Activated T-cell treated with anti-CD3 and anti-CD28 coated beads, Interleukin-2, amount 50 U/mL, for 72 hours (primary cell): Measurements from ENCODE around the gene WBP11. TPM values are rescaled to one million over a fixed set of nuclear protein-coding genes. Genes with fewer than 3 reads are reported as not detected.

ENCODE experiments used
- ATAC-seq, 2 donors: fragments of 150-1000 bp; cut with Tn5 transposase; replicated peaks in 1 of 2; 2 replicates each; pipeline ENCODE4 v1.10.0; 2021; ENCODE audit warnings: moderate library complexity in 2 of 2, mild to moderate bottlenecking in 1 of 2
- DNase-seq, 2 donors: peaks; one replicate each; pipeline ENCODE4 v3.0.0; 2021 to 2022; ENCODE audit warnings: mixed read lengths in 1 of 2
- H3K27ac Mint-ChIP-seq: one replicate; pipeline ENCODE4 v1.8.0; 2022; ENCODE audit warnings: mild to moderate bottlenecking, moderate library complexity, mixed read lengths
- H3K27me3 Mint-ChIP-seq: one replicate; pipeline ENCODE4 v1.8.0; 2022; ENCODE audit warnings: low read depth, mixed read lengths
- H3K36me3 Mint-ChIP-seq, 2 donors: one replicate each; pipeline ENCODE4 v1.8.0; 2022; ENCODE audit warnings: mixed read lengths in 2 of 2, mild to moderate bottlenecking in 1 of 2; ENCODE audit not compliant: insufficient read depth in 2 of 2
- H3K4me1 Mint-ChIP-seq: one replicate; pipeline ENCODE4 v1.8.0; 2022; ENCODE audit warnings: low read depth, mixed read lengths
- H3K4me3 Mint-ChIP-seq, 2 donors: one replicate each; pipeline ENCODE4 v1.8.0; 2022; ENCODE audit warnings: mild to moderate bottlenecking in 2 of 2, mixed read lengths in 2 of 2, moderate library complexity in 2 of 2
- H3K9me3 Mint-ChIP-seq, 2 donors: one replicate each; pipeline ENCODE4 v1.8.0; 2022; ENCODE audit warnings: mixed read lengths in 2 of 2
- total RNA-seq, 2 donors: library from RNA; stranded (reverse); gene quantifications; one replicate each; pipeline ENCODE4 v1.2.3, GENCODE V29; 2022

The WBP11 gene
- total RNA-seq, 2 donors from 2014 or later = 104 to 111 TPM

- no peak overlapping the region for H3K4me3 Mint-ChIP-seq
- peaks cover 5% of the 10 kb centered on the region for H3K4me1 Mint-ChIP-seq
- H3K27ac Mint-ChIP-seq = no peak overlapping the region
- no peaks in the 10 kb centered on the region for H3K9me3 Mint-ChIP-seq
- peaks cover 26% of the 10 kb centered on the region for H3K27me3 Mint-ChIP-seq
- ATAC-seq = no peak
- no peaks in the 10 kb centered on the region for H3K36me3 Mint-ChIP-seq
- DNase-seq = no peak
Measured at GRCh38 chr12:14839262-14839661, 36.0 kb upstream of the WBP11 start.

GRCh38 chr12:14836336-14837210 lies 33.3 kb upstream of the WBP11 start:
- peak; percentile 53 to 74 for ATAC-seq
- peaks cover 34% of the 10 kb centered on the region for H3K27me3 Mint-ChIP-seq
- no peaks in the 10 kb centered on the region for H3K9me3 Mint-ChIP-seq
- H3K4me1 Mint-ChIP-seq = peaks cover 5% of the 10 kb centered on the region
- H3K36me3 Mint-ChIP-seq = no peaks in the 10 kb centered on the region
- H3K4me3 Mint-ChIP-seq = peak overlapping the region in 1 of 2 donors; percentile 10
- no peak overlapping the region for H3K27ac Mint-ChIP-seq
- no peak for DNase-seq

DNA sequence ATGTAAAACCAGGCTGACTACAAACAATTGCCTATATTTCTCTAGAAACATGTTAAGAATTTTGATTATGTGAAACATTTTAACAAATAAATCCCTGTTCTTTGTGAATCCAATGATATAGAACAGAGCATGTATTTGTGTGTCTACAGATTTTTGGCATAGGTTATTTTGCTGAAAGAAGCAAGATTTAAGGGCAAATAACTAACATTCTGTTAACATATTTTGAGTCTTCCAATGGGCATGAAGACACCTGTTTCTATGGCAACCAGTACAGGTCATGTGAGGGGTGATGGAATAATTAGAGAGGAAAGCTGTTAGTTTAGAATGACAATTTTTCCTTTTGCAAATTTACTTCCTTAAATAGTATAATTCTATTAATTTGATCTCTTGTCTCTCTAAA lies 31.2 kb upstream of the WBP11 start:
- no peak for ATAC-seq
- H3K9me3 Mint-ChIP-seq = no peaks in the 10 kb centered on the region
- no peaks in the 10 kb centered on the region for H3K36me3 Mint-ChIP-seq
- H3K27ac Mint-ChIP-seq = no peak overlapping the region
- no peak overlapping the region for H3K4me3 Mint-ChIP-seq
- no peak for DNase-seq
- peaks cover 20% of the 10 kb centered on the region for H3K27me3 Mint-ChIP-seq
- peaks cover 5% of the 10 kb centered on the region for H3K4me1 Mint-ChIP-seq

GRCh38 chr12:14833952-14834351 lies 30.7 kb upstream of the WBP11 start:
- peaks cover 5% of the 10 kb centered on the region for H3K4me1 Mint-ChIP-seq
- no peak overlapping the region for H3K4me3 Mint-ChIP-seq
- no peaks in the 10 kb centered on the region for H3K9me3 Mint-ChIP-seq
- no peak overlapping the region for H3K27ac Mint-ChIP-seq
- DNase-seq = no peak
- ATAC-seq = no peak
- H3K36me3 Mint-ChIP-seq = no peaks in the 10 kb centered on the region
- H3K27me3 Mint-ChIP-seq = peaks cover 15% of the 10 kb centered on the region

- Mint-ChIP-seq H3K27me3 (peaks cover 15% of the 10 kb centered on the region), H3K36me3 (no peaks in the 10 kb centered on the region), H3K9me3 (no peaks in the 10 kb centered on the region), H3K4me3 (no peak overlapping the region), H3K27ac (no peak overlapping the region), H3K4me1 (peaks cover 5% of the 10 kb centered on the region)
- ATAC-seq (no peak), DNase-seq (no peak)
Measured at GRCh38 chr12:14833336-14833735, 30.1 kb upstream of the WBP11 start.

GRCh38 chr12:14828892-14829291 lies 25.6 kb upstream of the WBP11 start:
- Mint-ChIP-seq H3K4me3 (no peak overlapping the region), H3K9me3 (no peaks in the 10 kb centered on the region), H3K36me3 (no peaks in the 10 kb centered on the region), H3K27ac (no peak overlapping the region), H3K4me1 (peaks cover 14% of the 10 kb centered on the region), H3K27me3 (peaks cover 4% of the 10 kb centered on the region)
- ATAC-seq (peak in 1 of 2 donors; percentile 45), DNase-seq (no peak)

DNA sequence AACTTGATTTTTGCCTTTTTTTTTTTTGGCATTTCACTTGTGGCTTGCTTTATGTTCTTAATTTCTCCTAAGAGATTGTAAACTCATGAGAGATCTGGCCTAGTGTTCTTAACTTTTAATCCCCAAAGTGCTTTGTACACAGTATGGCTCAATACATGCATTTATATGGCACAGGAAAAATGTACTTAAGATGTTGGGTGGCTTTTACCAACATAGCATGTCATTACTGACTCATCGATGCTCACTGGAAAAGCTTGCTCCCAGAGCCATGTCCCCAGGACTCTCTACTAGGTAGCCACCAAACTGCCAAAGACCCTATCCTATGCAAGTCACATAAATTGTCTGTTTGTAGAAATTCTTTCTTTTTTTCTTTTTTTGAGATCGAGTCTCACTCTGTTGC lies 23.8 kb upstream of the WBP11 start:
- no peak for DNase-seq
- Mint-ChIP-seq H3K27ac (no peak overlapping the region), H3K4me3 (no peak overlapping the region), H3K4me1 (peaks cover 25% of the 10 kb centered on the region), H3K27me3 (no peaks in the 10 kb centered on the region), H3K9me3 (no peaks in the 10 kb centered on the region), H3K36me3 (no peaks in the 10 kb centered on the region)
- no peak for ATAC-seq

DNA sequence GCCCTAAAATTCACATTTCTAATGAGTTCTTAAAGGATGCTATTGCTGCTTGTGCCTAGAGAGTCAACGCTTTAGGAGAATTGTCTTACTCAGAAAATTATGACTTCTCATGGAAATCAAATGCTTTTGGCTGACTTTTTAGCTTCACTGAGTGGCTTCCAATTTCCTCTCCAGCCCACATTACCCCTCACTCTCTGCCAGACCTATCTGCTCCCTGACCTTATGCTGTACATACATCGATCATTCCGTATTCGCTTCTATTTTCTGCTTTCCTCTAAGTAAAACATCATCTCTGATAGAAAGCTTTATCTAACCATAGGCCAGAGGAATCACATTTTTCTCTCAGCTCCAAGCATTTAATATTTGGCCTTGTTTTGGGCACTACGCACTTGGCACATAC lies 23.2 kb upstream of the WBP11 start:
- no peaks in the 10 kb centered on the region for H3K27me3 Mint-ChIP-seq
- no peak overlapping the region for H3K27ac Mint-ChIP-seq
- DNase-seq (no peak), ATAC-seq (no peak)
- no peak overlapping the region for H3K4me3 Mint-ChIP-seq
- H3K36me3 Mint-ChIP-seq = no peaks in the 10 kb centered on the region
- peaks cover 25% of the 10 kb centered on the region for H3K4me1 Mint-ChIP-seq
- H3K9me3 Mint-ChIP-seq = no peaks in the 10 kb centered on the region

GRCh38 chr12:14825256-14825655 lies 22.0 kb upstream of the WBP11 start:
- Mint-ChIP-seq H3K9me3 (no peaks in the 10 kb centered on the region), H3K36me3 (no peaks in the 10 kb centered on the region), H3K4me1 (peaks cover 25% of the 10 kb centered on the region), H3K27ac (no peak overlapping the region), H3K4me3 (no peak overlapping the region), H3K27me3 (no peaks in the 10 kb centered on the region)
- ATAC-seq (no peak), DNase-seq (no peak)

DNA sequence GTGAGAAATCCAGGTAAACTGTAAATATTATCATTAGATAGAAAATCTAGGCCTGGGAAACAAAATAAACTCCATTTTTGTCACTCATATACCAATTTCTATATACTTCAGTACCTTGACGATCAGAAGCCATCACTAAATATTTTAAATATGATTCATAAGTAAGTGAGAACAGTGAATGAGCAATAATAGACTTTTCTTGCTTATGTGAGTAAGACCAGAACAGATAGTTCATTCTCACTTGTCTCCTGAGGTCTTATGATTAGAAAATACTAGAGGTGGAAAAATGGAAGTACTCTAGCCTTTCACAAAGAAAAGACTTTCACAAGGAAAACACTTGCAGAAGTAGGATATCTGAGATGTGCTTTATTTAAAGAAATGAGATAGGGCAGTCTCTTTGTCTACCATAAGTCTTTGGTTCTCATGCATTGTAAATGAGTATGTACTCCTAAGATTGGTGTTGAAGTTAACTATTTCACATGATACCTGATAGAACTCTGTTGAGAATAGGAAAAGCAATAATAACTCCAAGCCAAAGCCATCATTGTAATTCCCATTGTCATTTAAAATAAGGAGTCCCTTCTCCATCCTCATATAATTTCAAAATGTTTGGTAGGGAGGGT lies 20.8 kb upstream of the WBP11 start:
- Mint-ChIP-seq H3K4me3 (peak overlapping the region in 1 of 2 donors; percentile 44), H3K4me1 (peaks cover 25% of the 10 kb centered on the region), H3K27ac (no peak overlapping the region), H3K9me3 (no peaks in the 10 kb centered on the region), H3K36me3 (no peaks in the 10 kb centered on the region), H3K27me3 (no peaks in the 10 kb centered on the region)
- DNase-seq (no peak), ATAC-seq (peak; percentile 87 to 92)

- Mint-ChIP-seq H3K27me3 (no peaks in the 10 kb centered on the region), H3K36me3 (no peaks in the 10 kb centered on the region), H3K27ac (no peak within 1 kb of the TSS), H3K4me1 (peaks cover 20% of the 10 kb centered on the region), H3K9me3 (peaks cover 0 to 3% of the 10 kb centered on the region in 2 donors), H3K4me3 (no peak within 1 kb of the TSS)
- no peak for DNase-seq
- no peak for ATAC-seq
Measured at GRCh38 chr12:14814014-14814413, 10.7 kb upstream of the WBP11 start, which contains the start of gene SMCO3. Gene SMCO3 (minus strand): TSS chr12:14814182. CDS start chr12:14806680, 7,502 bp downstream.

- no peak for ATAC-seq
- peaks cover 14% of the 10 kb centered on the region for H3K4me1 Mint-ChIP-seq
- H3K4me3 Mint-ChIP-seq = no peak overlapping the region
- no peak for DNase-seq
- no peak overlapping the region for H3K27ac Mint-ChIP-seq
- H3K9me3 Mint-ChIP-seq = no peaks in the 10 kb centered on the region
- no peaks in the 10 kb centered on the region for H3K27me3 Mint-ChIP-seq
- no peaks in the 10 kb centered on the region for H3K36me3 Mint-ChIP-seq
Measured at GRCh38 chr12:14811486-14811885, 8.2 kb upstream of the WBP11 start.

GRCh38 chr12:14810953-14811483 lies 7.7 kb upstream of the WBP11 start:
- H3K4me3 Mint-ChIP-seq = no peak overlapping the region
- H3K27me3 Mint-ChIP-seq = no peaks in the 10 kb centered on the region
- H3K4me1 Mint-ChIP-seq = peaks cover 14% of the 10 kb centered on the region
- H3K36me3 Mint-ChIP-seq = no peaks in the 10 kb centered on the region
- H3K9me3 Mint-ChIP-seq = no peaks in the 10 kb centered on the region
- DNase-seq (peak in 1 of 2 donors; percentile 8), ATAC-seq (no peak)
- H3K27ac Mint-ChIP-seq = no peak overlapping the region
